NCI-H1694 treated with DMSO at 0.1 percent for 48 hours (cell line): ENCODE measurements around the gene PFKL.

Experiments used
- DNase-seq: peaks from one replicate; lab custom pipeline; 2025; lab: John Stamatoyannopoulos, UW

Gene PFKL

DNA sequence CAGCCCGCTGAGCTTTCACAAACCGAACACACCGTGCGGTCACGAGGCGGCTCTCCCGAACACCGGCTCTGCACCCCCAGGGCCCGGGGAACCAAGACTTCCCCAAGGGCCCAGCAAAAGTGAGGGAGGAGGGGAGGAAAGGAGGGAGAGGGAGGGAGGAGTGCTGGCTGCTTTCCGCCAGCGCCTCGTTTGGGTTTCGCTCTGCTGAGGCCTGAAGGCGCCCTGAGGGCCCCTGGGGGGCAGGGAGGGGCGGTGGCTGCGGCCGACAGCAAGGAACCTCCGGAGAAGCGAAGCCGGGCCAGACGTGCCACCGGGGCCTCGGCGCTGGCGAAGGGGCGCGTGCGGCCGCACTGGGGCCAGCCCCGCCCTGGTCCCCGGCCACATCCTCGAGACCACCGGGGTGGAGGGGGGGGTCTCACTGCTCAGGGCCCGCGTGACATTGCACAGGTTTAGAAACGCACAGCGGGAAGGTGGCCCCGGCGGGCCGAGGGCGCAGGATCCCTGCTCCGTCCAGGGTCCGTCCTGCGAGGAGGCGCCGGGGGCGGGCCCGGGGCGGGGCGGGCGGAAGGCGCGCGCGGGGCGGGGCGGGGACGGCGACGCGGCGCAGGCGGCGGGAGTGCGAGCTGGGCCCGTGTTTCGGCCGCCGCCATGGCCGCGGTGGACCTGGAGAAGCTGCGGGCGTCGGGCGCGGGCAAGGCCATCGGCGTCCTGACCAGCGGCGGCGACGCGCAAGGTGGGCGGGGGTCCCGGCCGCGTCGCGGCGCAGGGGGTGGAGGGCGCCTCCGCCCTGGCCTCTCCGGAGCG lies at the start of gene PFKL:
PFKL (plus strand) TSS at position 596 of the 804 bp plus-strand sequence; CDS start at position 649, 53 bp downstream.
- no peak for DNase-seq

DNA sequence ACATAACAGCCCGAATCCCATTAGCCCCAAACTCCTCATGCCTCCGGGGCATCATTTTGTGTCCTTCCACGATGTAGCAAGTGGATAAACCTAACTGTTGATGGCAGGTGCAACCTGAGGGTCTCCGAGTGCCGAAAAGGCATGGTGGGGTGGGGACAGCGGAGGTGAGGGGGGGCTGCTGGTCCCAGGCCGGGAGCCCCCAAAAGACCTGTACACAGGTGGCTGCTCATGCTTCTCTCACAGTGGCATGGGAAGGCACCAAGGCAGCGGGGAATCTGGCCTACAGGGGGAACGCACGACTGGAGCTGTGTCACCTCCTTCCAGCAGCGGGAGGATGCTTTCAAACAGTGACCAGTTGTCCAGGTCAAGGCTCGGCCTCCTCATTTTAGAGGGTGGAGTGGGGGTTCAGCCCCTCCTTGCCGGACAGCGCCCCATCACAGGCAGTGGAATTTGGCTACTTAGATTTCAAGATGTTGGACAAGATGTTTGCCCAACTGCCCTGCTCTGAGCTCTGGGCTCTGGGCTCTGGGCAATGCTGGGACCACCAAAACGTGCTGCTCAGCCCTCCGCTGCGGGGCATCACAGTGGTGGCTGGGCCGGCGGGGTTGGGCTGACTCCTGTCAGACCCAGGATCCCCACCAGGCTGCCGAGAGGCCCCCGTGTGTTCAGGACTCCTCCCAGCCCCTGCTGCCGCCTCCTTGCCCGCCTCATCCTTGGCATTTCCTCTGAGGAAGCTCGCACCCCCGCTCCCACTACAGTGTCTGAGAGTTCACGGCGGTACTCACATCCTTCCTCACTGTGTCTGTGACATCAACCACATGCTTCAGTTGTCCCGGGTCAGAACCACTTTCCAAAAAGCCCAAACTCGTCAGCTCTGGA lies 45.8 kb upstream of the PFKL start:
- DNase-seq: no peak

DNA sequence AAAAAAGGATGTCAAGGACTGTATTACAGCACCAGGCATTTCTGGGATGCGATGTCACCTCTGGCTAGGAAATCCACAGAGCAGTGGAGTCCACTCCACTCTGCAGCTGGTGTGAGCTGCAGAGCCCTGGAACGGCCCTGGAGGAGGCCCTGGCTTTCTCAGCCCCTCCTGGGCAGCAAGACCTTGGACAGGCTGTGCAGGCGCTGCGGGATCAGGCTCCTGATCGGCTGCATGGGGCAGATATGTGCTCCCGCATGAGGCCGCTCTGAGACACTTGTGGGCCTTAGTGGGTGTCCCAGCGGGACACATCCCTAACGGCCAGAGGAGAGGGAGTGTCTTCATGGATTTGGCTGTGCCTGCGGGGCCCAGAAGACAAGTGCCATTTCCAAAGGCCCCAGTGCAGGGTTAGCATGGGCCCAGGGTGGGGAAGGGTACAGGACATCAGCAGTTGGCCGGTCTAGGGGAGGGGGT lies 44.3 kb upstream of the PFKL start:
- DNase-seq: no peak

DNA sequence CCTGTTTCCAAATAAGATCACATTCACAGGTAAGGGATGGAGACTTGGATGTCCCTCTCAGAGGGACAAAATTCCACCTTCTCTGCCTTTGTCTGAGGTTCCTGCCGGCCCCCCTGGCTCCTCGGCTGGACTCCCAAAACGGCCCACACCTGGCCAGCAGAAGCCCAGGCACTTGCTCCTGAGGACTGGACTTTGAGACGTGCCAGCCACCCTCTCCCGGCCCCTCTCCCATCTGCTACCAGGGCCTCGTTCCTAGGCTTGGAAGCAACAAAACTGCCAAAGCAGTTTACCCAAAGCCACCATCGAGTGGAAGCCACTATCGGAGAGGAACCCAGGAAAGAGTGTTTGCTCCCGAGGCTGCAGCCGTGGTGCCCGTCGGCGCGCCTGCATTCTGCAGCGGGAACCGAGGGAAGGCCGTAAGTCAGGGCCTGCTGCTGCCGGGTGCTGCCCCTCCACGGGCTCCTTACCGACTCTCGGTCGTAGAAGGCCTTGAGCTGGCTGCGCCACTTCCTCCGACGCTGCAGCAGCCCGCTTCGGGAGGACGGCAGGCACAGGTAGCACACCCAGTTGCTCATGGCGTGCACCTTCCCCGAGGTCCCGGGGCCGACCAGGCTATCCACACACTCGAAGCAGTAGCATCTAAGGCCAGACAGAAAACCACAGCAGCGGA lies 41.7 kb upstream of the PFKL start:
- DNase-seq: no peak

DNA sequence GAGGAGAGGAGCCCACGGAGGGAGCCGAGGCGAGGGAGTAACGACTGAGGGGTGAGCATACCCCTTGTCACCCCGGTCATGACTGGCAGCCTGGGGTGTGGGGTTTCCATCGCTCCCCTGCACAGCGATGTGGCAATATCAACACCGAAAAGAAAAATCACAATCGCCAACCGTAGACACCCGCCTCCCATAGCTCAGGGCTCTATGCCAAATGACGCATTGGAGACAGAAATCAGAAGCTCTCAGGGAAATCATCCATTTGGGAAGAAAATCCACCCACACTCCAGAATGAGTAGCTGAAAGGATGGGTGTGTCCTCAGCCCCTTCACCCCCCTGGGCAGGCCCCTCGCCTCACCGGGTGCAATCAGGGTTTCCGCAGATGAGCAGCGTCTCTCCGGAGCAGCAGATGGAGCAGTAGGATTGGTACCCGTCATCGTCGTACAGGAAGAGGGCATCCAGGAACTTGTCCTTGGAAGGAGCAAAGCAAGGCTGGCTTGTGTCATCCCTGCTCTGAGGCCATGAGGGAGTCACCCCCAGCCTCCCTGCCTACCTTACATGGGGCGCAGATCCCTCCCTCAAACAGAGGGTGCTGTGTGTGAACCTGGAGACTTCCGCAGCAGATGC lies 40.7 kb upstream of the PFKL start:
- DNase-seq: no peak

DNA sequence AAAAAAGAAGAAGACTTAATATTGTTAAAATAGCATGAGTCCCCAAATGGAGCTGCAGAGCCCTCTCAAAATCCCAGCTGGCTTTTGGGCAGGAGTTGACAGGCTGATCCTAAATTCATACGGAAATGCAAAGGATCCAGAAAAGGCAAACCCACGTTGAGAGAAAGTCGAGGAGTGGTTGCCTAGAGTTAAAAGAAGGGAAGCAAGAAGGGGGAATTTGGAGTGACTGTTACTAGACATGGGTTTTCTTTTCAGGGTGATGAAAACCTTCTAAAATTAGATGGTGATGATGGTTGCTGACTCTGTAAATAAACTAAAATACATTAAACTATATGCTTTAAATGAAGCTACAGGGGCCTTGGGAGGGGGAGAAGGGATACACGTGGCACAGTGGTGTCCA lies 39.8 kb upstream of the PFKL start:
- DNase-seq: no peak

DNA sequence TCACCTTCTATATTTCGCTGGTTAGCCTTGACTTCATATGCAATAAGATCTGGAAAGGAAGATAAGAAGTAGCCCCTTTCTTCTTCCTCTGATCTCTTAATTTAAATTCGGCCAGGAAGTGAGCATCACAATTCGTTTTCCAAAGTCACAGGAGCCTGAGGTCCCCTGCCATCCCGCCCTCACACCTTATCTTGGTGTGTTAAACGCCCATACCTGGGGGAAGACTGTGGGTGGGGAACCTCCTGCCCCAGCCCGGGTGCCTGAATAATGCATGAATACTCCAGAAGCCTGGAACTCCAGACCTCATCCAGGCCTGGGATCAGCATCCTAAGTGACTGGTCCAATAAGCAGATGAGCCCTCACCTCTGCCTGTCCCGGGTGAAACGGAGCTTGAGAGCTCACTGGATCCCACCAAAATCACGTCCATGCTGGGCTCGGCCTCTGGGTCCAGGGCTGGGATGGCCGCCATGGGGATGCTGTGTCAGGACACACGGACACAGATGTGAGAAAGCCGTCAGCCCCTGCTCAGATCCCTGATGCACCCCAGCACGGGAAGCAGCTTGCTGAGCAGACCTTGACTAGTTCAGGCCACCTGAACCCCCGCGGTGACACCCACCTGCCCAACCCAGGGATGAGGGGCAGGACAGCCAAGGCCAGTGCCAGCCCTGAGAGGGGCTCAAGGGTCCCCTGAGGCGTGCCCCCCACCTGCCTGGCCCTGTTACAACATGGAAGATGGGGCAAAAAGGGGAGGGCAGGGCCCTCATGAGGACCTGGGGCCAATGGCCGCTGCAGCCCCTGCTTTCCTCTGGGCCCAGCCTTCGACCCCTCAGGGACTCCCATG lies 38.8 kb upstream of the PFKL start:
- no peak for DNase-seq

DNA sequence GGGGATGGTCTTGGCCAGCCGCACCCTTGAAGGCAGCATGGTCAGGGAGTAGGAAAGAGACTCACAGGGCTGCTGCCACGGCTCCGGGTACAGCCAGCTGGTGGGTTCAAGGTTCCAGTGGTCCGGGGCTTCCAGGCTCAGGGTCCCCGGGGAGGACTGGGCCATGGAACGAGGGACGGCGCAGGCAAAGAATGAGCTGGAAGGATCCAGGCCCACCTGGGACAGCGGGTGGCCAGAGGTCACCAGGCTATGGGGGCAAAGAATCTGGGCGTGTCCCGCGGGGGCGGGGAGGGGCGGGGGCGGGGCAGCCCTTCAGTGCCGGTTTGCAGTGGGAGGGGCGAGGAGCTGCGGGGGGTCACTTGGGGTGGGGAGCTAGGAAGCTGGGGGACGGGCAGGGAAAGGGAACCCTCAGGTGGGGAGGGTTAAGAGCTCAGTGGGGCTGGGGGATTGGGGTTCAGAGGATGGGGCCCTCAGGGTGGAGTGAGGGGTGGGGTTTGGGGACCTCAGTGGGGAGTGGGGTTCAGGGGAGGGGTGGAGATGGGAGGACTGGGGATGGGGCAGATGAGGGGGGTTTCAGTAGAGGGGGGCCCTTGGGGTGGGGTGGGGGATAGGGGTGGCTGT lies 38.1 kb upstream of the PFKL start, which contains the start of gene DNMT3L:
DNMT3L (minus strand) TSS at position 223 of the 621 bp plus-strand sequence. CDS start 638 bp downstream, outside the sequence.
- no peak for DNase-seq

DNA sequence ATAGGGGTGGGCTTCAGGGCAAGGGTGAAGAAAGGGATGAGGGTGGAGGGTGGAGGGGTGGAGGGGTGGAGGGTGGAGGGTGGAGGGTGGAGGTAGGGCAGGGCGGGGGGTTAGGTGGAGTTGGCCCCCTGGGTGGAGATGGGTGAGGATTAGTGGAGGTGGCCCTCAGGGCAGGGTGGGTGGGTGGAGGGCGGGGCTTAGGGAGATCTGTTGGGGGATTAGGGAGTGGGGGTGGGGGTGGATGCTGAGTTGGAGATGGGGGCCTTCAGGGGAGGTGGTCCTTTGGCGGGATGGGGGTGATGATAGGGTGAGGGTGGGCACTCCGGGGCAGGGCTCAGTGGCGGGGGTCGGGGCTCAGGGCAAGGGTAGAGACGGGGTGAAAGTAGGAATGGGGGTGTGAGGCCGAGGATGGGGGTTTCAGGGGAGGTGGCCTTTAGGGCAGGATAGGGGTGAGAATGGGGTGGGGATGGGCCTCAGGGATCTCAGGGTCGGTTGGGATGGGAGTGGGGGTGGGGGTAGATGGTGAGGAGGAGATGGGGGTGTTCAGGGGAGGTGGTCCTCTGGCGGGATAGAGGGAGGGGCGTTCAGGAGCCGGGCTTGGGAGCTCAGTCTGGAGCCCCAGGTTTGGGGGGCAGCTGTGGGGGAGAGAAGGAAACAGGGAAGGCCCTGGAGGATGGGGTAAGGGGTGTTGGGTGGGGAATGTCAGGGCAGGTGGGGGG lies 37.4 kb upstream of the PFKL start:
- DNase-seq: no peak

DNA sequence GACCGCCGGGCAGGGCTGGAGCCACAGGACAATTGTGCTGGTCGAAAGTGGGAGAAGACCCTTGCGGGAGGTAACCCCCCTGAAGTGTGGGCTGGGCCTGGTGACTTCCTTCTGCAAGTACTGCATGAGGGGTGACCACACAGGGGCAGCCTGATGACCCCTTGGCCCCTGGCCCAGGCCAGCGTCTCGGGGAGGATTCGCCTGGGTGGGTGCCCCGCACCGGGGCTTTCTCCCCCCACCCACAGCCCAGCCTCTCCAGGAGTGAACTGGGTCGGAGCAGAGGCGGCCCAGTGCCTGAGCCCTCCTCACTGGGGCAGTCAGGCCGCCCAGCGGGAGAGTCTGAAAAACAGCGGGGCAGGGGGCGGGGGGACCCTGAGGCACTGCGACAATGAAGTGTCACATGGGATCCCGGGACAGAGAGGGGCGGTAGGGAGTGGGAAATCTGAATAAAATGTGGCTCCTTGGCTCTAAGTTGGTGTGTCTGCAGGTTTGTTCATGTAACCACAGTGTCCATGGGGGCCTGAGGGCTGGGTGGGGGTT lies 36.6 kb upstream of the PFKL start:
- no peak for DNase-seq

DNA sequence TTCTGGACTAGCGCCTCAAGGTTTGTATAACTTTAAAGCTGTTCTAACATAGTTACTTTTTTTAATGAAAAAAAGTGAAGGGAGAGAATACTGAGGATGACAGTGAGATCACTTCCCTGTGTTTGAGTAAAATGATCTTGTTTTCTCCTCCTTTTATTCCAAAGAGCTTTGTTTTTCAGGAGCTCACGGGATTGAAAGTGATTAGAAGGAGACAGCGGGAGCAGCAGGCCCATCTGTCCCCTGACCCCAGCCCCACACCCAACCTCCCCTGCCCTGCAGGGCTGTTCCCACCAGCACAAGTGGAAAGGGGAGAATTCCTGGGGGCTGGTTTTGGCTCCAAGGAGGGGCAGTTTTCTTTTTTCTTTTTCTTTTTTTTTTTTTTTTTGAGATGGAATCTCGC lies 36.1 kb upstream of the PFKL start:
- no peak for DNase-seq

DNA sequence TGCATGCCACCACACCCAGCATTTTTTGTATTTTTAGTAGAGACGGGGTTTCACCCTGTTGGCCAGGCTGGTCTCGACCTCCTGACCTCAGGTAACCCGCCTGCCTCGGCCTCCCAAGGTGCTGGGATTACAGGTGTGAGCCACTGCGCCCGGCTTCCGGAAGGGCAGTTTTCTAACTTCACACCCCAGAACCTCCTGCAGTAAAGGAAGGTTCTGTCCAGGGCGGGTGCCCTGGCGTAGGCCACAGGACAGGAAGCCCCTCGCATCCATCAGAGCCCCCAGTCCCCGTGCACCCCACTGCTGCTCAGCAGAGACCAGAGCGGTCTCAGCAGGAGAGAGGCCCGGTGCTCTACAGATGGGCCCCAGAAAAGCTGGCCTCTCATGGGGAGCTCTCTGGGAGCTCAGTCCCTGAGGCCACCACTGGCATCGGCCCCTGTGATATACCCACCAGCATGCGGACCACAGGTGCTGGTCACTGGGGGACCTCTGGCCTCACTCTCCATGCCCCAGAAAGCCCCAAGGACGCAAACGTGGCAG lies 34.1 kb upstream of the PFKL start:
- DNase-seq: no peak

DNA sequence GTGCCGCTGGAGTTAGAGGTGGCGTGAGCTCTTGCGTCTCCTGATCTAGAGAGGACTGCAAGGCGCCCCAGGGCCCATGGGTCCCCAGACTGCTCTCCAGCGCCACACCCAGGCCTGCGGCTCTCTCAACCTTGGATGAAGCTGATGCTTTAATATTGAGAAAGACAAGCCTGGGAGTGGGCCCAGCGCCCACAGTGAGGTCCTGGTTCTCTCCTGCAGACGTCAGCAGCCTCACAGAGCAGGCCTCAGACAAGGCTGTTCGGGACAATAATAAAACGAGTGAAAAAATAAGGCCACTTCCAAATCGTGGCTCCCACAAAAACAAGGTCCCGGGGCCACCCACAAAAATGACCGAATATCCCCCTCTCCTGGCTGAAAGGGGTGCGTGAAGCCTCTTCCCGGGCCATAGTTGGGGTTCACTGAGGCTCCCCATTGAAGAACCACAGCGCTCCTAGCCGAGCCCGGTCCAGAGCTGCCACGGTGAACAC lies 32.2 kb upstream of the PFKL start:
- no peak for DNase-seq

DNA sequence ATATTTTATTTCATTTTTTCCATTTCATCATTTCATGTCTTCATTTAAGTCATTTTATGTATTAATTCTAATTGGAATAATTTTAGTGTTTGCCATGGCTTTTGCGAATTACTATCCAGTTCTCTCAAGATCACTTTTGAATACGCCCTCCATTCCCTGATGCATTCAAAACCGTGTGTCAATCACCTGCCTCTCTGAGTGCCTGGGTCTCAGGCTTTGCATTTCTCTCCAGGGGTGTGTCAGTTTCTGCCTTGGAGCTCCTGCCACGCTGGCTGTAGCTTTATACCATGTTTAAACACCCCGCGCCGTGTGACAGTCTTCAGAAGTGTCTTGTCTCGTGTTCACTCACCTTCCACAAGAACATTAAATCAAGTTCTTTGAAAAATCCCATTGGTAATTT lies 30.8 kb upstream of the PFKL start:
- no peak for DNase-seq

DNA sequence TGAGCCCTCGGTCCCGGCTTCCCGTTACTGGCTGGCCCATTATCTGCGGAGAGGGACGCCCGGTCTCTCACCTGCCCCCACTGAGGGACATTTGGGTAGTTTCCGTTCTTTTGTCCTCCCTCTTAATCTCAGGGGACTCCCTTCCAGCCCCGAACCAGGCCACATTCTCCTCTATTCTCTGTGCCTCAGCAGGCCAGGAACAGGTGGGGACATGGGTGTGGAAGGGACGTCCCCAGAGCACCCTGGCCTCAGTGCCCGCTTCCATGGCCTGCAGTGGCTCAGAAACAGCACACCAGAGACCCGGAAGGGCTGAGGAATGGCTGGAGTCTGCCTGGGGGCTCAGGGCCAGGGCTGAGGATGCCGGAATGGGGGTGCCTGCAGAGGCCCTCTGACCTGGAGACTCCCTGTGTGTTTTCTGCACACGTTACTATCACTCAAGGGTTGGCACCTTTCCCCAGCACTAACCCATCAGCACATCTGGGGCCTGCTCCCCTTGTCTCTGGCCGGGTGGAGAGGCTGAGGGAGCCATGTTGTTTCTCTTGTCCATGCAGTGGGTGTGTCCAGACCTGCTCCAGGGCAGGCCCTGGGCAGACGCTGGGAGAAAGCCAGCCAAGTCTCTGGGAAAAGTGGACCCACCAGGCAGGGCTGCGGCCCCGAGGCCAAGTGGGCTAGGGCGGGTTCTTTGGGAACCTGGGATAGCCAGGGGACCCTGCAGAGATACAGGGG lies 28.1 kb upstream of the PFKL start:
- no peak for DNase-seq

DNA sequence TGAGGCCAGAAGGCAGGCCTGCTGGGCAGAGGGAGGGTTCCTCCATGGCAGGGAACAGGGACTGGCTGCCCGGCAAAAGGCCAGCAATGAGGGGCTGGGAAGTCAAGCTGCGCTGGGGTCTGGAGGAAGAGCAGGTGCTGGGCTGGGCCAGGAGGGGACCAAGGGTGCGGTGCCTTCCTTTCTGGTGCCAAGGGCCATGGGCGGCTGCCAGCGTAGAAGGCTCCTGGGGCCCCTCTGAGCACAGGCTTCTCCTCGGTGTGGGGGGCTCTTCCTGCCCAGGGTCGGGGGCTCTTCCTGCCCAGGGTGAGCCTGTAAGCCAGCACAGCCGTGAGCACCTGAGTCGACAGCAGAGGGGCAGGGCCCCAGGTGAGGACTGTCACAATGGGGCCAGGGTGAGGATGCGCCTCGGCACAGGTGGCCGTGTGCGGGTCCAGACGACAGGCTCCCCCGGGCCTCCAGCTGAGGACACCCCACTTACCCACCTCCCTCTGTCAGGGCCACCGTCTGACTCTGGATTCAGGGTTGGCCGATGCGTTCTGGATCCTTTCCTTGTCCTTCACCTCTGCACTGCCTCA lies 27.5 kb upstream of the PFKL start:
- DNase-seq: no peak

DNA sequence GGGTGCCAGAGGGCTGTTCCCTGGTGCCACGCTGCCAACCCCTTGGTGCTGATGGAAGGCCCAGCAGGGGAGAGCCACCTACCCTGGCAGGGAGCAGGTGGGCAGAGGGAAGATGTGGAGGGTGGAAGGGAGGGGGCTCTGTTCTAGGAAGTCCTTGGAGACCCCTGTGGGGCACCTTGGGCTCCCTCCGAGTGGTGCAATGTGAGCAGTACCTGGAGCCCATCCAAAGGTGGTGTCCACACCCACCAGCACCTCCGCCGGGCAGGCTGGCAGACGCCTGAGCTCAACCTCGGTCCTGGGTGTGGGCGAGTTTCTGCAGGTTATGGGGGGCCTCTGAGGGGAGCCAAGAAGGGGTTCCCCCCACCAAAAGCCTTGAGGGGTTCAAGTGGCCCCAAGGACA lies 26.8 kb upstream of the PFKL start:
- DNase-seq: no peak

DNA sequence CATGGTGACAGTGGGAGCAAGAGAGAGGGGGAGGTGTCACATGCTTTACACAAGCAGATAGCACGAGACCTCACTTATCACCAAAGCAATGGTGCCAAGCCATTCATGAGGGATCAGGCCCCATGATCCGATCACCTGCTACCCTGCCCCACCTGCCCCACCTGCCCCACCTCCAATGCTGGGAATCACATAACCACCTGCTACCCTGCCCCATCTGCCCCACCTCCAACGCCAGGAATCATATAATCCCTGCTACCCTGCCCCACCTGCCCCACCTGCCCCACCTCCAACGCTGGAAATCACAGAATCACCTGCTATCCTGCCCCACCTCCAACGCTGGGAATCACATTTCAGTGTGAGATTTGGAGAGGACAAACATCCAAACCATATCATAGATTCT lies 24.8 kb upstream of the PFKL start:
- DNase-seq: no peak
